GM19035 (cell line): Measurements from ENCODE around the gene OSGIN1.

Experiments
- ATAC-seq: cut with Tn5 transposase; IDR thresholded peaks from one replicate; pipeline ENCODE4 v1.9.1; 2021; ENCODE audit not compliant: unreplicated experiment

Gene OSGIN1

DNA sequence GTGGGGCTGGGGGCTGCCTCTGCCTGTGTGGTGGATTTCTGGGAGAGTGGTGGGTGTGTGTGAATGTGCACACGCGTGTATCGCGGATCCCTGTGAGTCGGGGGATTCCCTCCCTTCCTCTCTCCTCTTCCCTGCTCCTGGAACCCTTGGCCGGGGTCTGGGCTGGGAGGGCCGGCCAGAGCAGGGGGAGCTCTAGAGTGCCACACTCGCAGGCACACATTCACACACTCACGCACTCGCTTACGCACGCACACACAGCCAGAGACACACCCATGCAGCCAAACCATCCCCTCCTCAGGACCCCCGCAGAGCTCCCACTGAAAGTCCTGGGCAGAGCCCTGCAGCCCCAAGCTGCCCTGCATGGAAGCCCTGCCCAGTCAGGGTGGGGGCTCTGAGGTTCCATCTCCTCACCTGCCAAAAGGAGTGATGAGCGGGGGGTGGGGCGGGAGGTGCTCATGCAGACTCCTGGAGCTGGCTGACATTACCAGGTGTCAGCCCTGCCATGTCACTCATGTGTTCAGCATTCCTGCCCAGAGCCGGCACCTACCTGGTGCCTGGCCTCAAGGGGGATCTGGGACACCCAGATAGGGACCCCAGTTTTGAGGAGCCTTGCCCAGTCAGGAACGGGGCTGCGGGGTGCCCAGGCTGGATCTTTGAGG lies 16.9 kb downstream of the OSGIN1 start:
- no peak for ATAC-seq

DNA sequence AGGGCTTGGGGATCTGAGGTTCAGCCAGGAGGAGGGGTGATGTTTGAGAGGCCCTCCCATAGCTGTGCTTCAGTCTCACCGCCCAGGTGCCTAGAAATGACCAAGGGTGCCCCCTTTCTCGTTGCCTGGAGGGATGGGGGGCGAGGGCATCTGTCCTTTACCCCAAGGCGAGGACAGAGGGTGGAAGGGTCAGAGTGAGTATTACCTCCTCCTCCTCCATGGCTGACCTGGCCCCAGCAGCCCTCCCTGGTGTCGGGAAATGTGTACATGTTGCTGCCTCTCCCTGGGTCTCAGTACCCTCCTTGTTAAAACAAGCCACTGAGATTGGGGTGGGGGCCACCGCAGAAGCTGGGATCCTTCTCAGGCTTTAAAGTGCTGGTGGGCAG lies 17.4 kb downstream of the OSGIN1 start:
- ATAC-seq: no peak

DNA sequence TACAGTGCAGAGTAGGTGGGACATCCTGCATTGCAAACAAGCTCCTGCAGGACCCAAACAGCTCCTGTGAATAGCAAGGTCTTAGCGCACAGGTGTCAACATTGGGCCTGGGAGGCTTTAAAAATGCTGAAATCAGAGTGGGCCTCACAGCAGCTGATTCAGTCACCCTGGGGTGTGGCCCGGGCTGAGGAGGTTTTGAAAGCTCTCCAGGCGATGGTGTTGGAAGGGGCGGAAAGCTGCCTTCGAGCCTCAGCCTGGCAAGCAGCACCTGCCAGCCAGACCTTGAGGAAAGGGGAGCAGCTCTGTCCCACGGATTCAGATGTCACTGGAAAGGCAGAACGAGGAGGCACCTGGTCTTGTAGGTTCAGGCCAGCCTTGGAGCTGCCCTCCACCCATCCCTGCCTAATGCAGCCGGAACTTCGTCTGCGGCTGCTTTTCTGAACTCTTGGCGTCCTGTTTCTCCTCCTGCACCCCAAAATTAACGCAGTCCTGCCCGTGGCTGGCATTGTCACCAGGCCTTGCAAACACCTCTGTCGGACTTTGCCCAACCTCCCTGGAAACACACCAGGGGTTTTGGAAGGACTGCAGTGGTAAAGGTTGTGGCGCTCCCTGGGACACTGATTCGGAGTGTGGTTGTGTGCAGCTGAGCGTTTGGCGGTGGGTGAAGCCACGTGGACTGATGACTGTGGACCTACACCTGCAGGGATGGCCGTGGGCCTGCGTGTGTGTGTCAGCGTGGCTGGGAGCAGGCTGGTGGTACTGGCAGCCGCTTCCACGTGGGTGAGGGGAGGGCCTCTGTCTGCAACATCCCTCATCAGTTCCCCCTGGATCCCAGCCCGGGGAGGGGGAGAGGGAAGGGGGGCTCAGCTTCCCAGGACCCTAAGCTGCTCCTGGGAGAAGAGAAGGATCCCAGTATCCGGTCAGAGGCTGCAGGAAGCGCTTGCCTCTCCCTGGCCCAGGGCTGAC lies 18.4 kb downstream of the OSGIN1 start:
- no peak for ATAC-seq

GRCh38 chr16:83972256-83973008 lies 19.4 kb downstream of the OSGIN1 start:
- ATAC-seq: no peak

- no peak for ATAC-seq
Measured at GRCh38 chr16:83973077-83973476, 20.0 kb downstream of the OSGIN1 start.

DNA sequence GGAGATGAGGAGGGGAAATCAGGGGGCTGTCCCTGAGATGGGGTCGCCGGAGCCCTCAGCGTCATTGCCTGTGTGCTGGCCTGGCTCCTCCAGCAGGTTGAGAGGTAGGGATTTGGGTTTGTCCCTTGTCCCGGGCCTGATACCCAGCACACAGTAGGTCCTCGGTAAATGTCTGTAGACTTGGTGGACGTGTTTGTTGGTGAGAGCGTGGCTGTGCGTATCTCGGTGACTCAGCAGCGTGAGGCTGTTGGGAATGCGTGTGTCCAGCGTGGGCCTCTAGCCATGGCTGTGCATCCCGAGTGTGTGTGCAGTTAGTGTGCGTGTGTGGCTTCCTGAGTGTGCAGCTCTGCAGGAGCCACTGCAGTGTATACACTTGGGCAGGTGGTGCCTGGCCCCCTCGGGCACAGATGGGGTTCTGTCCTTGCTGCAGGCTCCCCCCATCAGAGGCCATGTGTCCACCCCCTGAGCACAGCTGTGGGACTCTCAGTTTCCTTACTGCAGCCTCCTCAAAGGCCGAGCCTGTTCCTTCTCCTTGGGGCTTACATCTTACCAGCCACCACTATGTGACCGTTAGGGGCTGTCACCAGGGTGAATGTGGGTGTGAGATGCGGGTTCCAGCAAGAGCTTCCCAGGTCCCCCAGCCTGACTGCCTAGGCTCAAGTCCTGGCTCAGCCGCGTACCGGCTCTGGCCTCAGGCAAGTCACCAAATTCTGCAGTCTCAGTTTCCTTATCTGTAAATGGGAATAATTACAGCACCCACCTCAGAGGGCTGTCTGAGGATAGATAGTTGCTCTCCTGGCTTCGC lies 20.7 kb downstream of the OSGIN1 start:
- no peak for ATAC-seq

GRCh38 chr16:83974475-83974874 lies 21.4 kb downstream of the OSGIN1 start:
- ATAC-seq: no peak

GRCh38 chr16:83975590-83976260 lies 22.7 kb downstream of the OSGIN1 start:
- no peak for ATAC-seq

DNA sequence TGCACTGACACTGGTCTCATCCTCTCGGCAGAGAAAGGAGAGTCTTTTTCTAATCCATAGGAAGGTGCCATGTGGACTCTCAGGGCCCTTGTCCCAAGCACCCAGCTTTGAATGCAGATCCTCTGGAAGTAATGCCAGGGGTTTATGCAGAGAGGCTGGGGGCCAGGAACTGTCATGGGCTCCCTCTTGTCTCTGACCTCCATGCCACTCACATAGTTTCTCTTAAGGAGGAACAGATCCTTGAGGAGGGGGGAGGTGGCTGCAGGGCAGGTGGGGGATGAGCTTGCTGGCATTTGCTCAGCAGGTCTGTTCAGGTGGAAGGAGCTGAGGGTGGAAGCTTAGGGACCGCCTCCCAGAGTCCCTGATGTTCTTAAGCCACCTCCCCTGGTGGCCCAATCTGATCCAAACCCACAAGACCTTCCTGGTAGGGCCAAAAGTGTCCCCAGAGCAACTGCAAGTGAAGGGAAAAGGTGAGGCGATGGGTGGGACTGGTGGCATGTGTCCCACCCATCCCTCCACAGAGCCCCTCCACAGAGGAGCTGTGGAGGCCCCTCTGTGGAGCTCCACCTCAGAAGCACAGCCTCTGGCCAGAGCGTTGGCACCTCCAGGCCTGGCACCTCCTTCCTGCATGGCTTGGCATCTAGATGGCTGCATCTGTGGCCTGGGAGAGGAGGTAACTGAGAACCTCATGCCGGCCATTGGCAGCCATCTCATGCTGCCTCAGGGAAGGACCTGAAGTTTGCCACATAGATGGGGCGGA lies 24.2 kb downstream of the OSGIN1 start:
- ATAC-seq: no peak

DNA sequence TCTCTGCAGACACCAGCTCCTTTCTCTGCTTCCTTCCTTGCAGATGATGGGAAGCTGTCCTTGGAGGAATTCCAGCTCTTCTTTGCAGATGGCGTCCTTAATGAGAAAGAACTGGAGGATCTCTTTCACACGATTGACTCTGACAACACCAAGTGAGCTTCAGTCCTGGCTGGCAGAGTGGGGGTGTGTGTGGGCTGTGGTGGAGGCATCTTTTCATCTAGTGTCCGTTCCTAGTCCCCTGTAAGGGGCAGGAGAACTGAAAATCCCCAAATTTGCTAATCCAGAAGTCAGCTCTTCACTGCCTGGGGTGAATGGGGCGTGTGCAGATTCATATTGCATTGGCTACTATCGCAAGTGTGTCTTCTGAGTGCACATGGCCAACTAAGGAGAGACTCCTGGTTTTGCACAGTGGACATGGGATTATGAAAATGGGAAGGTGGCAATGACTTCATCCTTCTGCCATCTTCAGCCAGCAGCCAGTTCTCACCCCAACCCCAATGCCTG lies 25.4 kb downstream of the OSGIN1 start:
- ATAC-seq: no peak

- ATAC-seq: no peak
Measured at GRCh38 chr16:83979441-83979840, 26.4 kb downstream of the OSGIN1 start.

DNA sequence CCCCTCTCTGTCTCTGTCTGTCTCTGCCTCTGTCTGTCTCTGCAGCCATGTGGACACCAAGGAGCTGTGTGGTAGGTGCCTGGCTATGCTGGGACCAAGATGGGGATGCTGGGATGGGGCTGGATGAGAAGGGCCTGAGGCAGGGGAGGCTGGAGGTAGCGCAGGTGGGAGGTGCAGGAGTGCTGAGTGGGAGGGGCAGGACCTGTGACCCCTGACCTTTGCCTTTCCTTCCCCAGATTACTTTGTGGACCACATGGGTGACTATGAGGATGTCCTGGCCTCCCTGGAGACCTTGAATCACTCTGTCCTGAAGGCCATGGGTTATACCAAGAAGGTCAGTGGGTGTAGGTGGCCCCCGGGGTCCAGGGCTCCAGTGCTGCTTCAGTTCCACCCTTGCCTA lies 27.8 kb downstream of the OSGIN1 start:
- no peak for ATAC-seq

DNA sequence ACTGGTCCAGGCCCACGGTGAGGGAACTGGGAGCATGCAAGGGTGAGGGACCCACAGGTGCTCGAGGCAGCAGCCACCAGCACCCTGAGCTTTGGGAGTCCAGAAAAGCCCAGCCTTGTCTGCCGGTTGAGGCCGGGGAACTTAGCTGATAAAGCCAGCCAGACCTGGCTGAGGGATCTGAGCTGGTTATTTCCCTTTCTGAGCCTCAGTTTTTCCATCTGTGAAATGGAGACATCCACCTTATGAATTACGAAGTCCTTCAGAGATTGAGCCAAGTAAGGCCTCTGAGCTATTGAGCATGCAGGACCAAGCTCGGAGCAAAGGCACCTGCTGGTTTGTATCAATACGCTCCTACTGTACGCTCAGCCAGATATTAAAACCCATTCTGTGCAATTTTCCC lies 28.8 kb downstream of the OSGIN1 start:
- ATAC-seq: no peak

- no peak for ATAC-seq
Measured at GRCh38 chr16:83983491-83983890, 30.5 kb downstream of the OSGIN1 start.

- no peak for ATAC-seq
Measured at GRCh38 chr16:83989300-83989699, 36.3 kb downstream of the OSGIN1 start.

DNA sequence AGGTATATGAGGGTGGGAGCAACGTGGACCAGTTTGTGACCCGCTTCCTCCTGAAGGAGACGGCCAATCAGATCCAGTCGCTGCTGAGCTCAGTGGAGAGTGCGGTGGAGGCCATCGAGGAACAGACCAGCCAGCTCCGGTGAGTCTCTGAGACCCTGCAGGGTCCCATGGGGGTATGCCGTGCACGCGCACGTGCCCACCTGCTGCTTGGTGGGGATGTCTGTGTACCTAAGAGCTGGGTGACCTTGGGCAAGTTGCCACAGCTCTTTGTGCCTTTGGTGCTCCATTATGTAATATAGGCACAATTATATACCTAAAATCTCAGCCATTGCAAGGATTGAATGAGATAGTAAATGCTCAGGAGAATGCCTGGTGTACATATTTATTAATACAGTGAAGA lies 37.5 kb downstream of the OSGIN1 start:
- no peak for ATAC-seq

GRCh38 chr16:83992624-83993023 lies 39.6 kb downstream of the OSGIN1 start:
- ATAC-seq: no peak

DNA sequence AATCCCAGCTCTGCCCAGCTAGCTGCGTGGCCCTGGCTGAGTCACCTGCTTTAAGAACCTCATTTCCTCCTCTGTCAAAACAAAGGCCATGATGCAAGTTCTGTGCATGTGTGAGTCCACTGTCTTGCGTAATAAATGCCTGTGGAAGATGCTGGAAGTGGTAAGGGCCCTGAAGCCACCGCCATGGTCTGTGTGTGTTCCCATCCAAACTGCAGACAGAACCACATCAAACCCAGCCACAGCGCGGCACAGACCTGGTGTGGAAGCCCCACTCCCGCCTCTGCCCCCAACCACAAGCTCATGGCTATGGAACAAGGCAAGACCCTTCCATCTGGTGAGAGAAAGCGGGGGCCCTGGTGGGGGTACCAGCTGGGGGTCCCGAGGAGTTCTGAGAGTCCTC lies 41.0 kb downstream of the OSGIN1 start:
- ATAC-seq: no peak

- ATAC-seq: no peak
Measured at GRCh38 chr16:83994703-83995102, 41.7 kb downstream of the OSGIN1 start.
